ENCODE results near the gene MED13.

Gene MED13

DNA sequence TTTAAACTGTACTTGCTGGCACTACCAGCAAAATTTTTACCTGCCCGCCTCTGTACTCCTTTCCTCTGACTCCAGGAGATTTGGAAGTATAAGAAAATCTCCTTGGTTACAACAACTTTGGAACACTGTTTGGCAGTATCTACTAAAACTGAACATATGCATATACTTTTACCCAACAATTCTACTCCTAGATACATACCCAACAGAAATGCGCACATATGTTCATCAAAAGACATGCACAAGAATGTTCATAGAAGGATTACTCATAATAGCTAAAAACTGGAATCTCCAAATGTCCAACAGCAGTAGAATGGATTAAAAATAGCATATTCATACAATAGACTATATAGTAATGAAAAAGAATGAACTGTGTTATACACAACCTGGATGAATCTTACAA lies 21.7 kb upstream of the MED13 start:
- TF ChIP-seq, protein P1, sequence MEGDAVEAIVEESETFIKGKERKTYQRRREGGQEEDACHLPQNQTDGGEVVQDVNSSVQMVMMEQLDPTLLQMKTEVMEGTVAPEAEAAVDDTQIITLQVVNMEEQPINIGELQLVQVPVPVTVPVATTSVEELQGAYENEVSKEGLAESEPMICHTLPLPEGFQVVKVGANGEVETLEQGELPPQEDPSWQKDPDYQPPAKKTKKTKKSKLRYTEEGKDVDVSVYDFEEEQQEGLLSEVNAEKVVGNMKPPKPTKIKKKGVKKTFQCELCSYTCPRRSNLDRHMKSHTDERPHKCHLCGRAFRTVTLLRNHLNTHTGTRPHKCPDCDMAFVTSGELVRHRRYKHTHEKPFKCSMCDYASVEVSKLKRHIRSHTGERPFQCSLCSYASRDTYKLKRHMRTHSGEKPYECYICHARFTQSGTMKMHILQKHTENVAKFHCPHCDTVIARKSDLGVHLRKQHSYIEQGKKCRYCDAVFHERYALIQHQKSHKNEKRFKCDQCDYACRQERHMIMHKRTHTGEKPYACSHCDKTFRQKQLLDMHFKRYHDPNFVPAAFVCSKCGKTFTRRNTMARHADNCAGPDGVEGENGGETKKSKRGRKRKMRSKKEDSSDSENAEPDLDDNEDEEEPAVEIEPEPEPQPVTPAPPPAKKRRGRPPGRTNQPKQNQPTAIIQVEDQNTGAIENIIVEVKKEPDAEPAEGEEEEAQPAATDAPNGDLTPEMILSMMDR (conservative IDR thresholded peaks at IDR 0.05) = no peak
- H3K27ac ChIP-seq = no peak overlapping the region

DNA sequence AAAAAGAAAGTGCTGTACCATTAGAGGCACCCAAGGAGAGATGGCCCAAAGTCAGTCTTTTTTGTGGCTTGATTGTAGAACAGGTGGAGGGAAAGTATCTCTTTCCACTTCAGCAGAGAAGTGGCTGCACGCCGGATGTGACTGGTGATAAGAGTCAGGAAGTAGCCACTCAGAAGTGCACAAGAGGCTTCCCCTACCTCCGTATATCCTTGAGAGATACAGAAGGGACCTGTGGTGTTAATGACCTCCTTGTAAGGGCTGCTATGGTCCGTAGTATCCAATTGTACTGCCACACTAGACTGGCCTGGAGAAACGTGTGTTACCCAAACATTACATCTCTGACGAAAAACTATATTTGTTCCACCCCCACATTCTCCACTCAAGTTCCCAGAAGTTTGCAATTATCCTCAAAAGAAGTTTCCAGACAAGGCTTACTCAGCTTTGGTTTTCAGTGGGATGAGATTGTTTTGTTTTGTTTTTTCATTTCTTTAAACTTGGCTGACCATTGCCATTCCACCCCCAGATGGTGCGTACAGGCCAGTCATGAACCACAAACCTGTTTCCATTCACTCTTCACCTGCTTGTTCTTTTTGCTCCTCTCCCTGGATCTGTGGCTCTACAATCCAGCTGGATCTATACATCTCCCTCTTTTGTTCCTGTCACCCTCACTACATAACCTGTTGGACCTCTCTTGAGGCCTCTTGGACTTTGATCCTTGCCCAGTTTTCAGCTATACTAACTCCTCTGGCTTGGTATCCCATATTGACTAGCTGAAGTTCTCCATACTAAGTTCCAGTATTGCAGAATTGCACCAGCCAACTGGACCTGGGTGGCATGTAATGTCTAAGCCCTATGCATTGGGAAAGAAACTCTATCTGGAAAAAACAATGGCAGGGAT lies 20.7 kb upstream of the MED13 start:
- H3K27ac ChIP-seq = no peak overlapping the region
- TF ChIP-seq, protein P1 (conservative IDR thresholded peaks at IDR 0.05) = no peak

DNA sequence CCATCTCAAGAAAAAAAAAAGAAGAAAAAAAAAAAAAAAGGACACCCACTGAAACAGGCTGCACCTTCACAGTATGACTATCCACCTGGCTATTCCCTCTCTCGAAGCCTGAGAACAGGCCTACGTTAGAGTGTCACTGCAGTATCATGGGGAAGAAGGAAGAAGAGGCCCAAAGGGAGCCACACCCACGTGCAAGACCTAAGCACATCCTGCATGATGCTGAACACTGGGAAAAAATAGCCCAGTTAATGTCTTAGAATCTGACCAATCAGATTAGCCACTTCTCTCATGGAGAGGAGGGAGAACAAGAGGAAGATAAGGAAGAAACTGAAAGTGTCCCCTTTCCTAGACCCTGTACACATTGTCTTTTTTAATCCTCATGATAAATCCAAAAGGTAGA lies 19.5 kb upstream of the MED13 start:
- TF ChIP-seq, protein P1 (conservative IDR thresholded peaks at IDR 0.05) = no peak
- H3K27ac ChIP-seq = no peak overlapping the region

DNA sequence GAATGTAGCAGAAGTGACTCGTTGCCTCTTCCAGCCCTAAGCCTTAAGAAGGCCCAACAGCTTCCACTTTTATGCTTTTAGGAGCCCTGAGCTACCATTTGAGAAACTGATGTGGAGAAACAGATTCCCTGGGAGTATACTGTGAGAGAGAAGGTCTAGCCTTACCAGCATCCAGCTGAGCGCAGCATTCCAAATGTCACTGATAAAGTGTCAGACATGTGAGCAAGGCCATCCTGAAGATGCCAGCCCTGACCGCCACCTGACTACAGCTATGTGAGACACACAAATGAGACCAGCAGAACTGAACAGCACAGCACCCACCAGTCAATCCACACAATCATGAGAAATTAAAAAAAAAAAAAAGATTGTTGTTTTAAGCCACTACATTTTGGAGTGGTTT lies 18.6 kb upstream of the MED13 start:
- TF ChIP-seq, protein P1 (conservative IDR thresholded peaks at IDR 0.05) = no peak
- H3K27ac ChIP-seq = no peak overlapping the region

DNA sequence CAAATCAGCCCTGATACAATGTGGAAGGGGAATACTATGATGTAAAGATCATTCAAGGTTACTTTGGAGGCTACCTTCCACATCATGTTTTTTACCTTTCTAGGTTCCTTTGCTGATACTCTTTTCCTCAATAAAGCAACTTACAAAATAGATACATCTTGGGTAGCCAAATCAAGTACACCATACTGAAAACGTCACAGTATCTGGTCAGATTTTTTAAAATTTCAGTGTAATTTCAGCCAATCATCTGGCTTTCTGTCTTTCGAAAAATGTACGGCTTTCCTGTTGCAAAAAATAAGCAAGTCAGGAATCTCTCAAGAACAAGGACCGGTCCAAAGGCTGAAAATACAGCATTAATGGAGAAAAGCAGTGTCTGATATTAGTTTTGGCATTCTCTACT lies 15.6 kb upstream of the MED13 start:
- TF ChIP-seq, protein P1 (conservative IDR thresholded peaks at IDR 0.05) = no peak
- no peak overlapping the region for H3K27ac ChIP-seq

DNA sequence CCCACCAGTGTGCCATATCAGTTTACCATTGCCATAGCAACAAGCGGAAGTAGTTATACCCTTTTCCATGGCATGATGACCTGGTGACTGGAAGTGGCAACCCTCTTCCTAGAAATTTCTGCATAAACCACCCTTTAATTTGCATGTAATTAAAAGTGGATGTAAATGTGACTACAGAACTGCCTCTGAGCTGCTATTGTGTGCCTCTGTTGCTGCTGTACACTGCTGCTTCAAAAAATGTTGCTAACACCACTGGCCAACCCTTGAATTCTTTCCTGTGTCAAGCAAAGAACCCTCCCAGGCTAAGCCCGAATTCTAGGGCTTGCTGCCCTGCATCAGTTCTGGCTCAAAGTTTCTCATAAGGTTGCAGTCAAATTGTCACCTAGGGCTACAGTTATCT lies 12.9 kb upstream of the MED13 start:
- H3K27ac ChIP-seq = no peak overlapping the region
- TF ChIP-seq, protein P1 (conservative IDR thresholded peaks at IDR 0.05) = no peak

DNA sequence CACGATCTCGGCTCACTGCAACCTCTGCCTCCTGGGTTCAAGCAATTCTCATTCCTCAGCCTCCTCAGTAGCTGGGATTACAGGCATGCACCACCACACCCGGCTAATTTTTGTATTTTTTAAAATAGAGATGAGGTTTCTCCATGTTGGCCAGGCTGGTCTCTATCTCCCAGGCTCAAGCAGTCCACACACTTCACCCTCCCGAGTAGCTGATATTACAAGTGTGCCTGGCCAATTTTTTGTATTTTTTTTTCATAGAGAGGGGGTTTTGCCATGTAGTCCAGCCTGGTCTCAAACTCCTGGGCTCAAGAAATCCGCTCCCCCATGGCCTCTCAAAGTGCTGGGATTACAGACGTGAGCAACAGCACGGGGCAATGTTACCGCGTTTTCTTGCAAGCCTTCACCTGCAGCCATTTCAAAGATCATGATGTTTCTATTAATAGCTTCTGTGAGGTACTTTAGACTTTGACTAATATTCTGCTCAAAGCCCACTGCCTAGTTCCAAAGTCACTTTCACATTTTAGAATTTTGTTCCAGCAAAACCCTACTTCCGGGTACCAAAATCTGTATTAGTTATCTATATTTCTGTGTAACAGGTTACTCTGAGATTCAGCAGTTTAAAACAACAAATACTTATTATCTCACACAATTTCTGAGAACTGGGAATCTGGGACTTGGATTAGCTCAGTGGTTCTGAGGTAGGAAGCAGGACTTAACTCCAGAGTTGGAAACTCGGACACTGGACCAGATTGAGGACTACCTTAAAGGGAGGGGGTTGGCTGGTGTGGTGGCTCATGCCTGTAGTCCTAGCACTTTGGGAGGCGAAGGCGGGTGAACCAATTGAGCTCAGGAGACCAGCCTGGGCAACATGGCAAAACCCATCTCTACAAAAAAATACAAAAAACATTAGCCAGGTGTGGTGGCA lies 12.0 kb upstream of the MED13 start:
- no peak overlapping the region for H3K27ac ChIP-seq
- TF ChIP-seq, protein P1 (conservative IDR thresholded peaks at IDR 0.05) = no peak

All from VCaP (cell line).